Measurements from ENCODE around the gene SART1.

SART1 gene

DNA sequence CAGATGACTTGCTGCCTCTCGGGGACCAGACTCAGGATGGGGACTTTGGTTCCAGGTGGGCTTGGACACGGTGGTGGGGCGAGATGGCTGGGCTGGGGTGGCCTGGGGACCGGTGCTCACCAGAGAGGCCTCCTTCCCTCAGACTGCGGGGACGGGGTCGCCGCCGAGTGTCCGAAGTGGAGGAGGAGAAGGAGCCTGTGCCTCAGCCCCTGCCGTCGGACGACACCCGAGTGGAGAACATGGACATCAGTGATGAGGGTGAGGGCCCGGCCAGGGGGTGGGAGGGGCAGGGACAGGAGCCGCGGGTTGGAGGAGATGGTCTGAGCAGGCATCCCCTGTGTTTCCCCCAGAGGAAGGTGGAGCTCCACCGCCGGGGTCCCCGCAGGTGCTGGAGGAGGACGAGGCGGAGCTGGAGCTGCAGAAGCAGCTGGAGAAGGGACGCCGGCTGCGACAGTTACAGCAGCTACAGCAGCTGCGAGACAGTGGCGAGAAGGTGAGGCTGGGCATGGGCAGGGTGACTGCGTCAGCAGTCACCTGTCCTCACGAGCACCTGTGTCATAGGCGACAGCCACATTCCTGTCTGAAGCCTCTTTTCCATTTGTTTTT lies 5.9 kb downstream of the SART1 start:
- no peak for DNase-seq (ENCODE audit: low read depth)

GRCh38 chr11:65968600-65969482 lies 7.3 kb downstream of the SART1 start:
- DNase-seq (ENCODE audit: low read depth): no peak

DNA sequence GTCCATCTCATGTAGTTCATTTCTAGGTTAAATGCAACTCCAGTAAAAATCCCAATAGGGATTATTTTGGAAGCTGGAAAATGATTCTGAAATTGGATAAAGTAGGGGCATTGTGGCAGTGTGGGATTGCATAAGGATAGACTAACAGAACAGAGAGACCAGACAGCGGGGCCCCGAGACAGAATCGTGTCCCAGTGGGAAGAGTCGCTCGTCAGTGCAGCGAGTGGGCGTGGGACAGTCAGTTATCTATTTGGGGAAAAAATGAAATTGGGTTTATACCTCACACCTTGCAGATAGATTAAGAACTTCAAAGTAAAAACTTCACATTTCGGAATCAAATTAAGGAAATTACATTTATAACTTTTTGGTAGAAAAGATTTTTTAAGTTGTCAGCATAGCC lies 10.6 kb downstream of the SART1 start:
- no peak for DNase-seq (ENCODE audit: low read depth)

- DNase-seq (ENCODE audit: low read depth): no peak
Observed at GRCh38 chr11:65973439-65974110, 12.0 kb downstream of the SART1 start.

- DNase-seq (ENCODE audit: low read depth): no peak
Observed at GRCh38 chr11:65975771-65976170, 14.2 kb downstream of the SART1 start.

DNA sequence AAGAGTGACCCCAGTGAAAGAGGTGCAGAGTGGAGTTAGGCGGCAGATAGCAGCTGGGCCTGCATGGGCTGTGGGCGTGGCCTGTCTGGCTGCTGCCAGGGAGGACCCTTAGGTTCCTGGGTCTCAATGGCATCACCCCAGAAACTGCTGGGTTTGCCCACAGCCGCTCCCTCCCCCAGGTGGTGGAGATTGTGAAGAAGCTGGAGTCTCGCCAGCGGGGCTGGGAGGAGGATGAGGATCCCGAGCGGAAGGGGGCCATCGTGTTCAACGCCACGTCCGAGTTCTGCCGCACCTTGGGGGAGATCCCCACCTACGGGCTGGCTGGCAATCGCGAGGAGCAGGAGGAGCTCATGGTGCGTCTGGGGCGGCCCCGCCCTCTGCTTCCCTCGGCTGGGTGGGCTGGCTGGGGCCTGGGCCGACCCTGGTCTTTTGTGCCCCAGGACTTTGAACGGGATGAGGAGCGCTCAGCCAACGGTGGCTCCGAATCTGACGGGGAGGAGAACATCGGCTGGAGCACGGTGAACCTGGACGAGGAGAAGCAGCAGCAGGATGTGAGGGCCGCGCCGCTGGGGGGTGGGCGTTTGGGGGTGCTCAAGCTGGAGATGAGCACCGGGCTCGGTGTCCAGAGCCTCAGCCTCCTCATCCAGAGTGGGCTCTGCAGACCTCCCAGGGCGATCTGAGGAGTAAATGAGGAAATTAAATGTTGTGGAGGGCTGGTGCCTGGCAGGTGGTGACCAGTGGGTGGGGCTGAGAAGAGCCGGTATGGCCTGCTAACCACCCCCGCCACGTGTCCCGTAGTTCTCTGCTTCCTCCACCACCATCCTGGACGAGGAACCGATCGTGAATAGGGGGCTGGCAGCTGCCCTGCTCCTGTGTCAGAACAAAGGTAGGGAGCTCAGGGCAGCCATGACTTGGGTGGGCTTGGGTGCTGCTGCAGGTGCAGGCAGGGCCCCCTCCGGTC lies 15.0 kb downstream of the SART1 start:
- DNase-seq (ENCODE audit: low read depth): no peak

DNA sequence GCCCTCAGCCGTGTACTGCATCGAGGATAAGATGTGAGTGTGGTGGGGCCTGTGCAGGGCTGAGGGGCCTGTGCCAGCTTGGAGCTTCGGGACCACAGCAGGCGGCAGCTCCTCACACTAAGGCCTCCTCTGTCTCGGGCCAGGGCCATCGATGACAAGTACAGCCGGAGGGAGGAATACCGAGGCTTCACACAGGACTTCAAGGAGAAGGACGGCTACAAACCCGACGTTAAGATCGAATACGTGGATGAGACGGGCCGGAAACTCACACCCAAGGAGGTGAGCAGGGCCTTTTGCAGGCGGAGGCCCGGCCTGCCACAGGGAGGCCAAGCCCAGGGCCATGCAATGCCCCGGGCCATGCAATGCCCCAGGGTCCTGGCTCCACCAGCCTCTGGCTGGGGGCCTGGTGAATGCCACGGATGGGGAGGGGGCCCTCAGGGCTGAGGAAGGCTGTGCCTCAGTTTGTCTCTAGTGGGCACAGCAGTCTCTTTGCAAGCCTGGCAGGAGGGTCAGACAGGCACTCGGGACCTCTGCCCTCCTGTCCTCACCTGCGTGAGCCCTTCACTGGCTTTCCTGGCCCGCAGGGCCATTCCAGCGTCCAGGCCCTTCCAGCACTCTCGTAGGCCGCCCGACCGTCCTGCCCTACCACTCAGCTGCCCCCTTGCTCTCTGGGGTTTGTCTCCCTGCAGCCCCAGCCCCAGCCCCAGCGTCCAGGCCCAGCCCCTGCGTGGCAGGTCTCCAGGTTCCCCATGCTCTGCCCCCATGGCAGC lies 16.3 kb downstream of the SART1 start:
- DNase-seq (ENCODE audit: low read depth): no peak

DNA sequence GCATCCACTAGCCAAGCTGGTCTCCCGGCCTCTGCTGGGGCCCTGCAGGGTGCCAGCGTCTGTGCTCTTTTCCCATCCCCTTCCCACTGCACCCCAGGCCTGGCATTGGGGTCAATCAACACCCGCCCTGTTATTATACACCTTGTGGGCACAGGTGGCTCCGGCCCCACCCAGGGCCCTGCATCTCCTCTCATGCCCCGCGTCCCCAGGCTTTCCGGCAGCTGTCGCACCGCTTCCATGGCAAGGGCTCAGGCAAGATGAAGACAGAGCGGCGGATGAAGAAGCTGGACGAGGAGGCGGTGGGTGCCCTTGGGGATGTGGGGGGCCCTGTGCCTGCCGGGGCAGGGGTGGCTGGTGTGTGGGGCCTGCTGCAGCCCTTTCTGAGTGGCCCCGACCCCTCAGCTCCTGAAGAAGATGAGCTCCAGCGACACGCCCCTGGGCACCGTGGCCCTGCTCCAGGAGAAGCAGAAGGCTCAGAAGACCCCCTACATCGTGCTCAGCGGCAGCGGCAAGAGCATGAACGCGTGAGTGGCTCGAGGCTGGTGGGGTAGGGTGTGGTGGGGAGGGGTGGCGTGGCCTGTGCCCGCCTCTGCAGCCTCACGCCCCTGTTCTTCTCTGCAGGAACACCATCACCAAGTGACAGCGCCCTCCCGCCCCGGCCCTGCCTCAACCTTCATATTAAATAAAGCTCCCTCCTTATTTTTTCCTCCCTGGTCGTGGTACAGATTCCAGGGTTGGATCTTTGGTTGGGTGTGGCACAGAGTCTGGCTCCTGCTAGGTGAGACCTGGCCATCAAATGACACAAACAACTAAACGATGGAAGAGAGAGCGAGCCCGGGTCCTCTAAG lies 17.1 kb downstream of the SART1 start:
- DNase-seq (ENCODE audit: low read depth): no peak

- DNase-seq (ENCODE audit: low read depth): no peak
Observed at GRCh38 chr11:65979261-65979759, 17.8 kb downstream of the SART1 start.

DNA sequence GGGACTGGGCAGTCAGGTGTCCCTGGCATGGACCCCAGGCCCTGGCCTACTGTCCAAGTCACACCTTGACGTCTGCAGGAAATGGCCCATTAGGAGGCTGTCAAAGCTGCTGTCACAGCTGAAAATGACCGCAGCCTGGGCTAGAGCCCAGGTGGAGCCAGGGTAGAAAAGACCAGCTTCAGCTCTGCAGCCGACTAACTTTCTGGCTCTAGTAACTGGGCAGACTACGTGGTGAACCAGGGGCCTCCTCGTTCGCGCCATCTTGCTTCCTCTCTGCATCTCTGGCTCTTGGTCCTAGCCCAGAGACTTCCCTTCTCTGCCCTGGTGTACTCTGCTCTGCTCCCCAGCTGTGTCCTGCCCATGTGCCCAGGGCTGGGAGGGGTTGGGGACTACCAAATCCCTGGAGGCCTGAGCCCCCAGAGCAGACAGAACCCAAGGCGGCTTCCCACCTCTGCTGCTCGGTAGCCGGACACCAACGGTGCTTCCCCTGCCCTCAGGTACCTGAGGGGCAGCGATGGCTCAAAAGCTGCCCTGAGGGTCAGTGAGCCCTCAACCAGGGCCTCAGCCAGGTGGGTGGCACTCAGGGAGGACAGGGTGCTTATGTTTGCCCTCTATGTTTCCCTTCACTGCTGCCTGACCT lies 19.7 kb downstream of the SART1 start:
- DNase-seq (ENCODE audit: low read depth): no peak

DNA sequence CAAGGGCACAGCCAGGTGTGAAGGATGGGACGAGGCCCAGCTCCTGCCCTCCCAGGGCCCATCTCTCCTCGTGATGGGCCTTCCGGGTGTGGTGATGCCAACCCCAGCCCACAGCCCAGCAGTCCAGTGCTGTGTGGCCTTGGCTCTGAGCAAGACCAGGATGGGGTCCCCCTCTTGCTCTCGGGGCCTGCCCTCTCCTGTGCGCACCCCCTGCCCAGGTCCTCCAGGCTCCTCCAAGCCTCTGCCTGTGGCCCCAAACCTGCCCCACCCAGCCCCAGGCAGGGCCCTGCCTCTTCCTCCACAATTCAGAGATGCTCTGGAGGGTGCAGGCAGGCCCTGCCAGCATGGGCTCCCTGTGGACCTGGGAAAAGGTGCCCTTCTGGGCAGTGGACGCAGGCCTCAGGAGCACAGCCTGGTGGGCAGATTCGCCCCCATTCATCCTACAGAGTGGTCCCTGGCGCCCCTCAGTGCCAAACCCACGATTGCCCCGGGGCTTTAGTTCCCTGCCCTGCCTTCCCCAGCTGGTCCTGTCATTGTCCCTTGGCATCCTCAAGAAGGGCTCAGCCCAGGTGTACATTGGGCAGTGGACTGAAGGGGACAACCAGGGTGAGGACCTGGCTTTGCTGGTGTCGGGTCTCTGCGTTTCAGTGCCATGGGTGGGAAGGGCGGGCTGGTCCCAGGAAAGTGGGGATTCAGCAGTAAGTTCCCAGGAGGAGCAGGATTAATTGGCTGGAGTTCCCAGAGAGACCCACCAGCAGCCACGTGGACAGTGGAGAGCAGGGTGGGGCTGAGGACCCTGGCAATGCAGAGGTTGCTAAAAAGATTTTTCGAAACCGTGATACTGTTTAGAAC lies 20.7 kb downstream of the SART1 start:
- DNase-seq (ENCODE audit: low read depth): no peak

DNA sequence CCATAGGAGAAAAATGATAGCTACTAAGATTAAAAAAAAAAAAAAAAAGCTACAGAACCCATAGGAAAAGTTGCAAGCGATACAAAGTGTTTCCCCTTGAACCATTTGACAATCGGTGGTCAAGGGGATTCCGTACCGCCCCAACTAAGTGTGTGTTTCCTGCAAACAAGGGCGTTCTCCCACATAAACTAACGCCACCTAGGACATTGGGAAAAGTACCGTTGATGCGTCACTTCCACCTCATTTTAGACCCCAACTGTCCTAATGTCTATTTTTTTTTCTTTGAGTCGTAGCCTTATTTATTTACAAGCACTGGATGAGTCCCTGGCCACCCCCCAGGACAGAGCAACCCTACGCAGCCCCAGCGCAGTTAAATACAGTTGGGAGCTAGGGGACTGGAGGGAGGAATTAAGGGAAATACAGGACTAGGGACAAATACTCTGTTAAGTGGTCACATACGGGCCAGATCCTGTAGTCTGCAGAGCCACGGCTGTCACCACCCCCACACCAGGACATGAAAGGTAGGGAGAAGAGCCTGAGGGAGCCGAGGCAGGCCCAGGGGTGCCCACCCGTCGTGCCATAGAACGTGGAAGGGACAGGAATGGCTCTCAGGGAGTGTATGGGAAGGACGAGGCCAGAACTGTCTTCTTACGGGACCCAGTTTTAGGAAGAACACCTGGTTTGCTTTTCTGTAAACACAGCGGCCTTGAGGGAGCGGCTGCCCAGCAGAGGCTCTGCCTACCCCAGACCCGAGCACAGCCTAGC lies 21.5 kb downstream of the SART1 start:
- DNase-seq (ENCODE audit: low read depth): no peak

- no peak for DNase-seq (ENCODE audit: low read depth)
Observed at GRCh38 chr11:65983589-65983987, 22.1 kb downstream of the SART1 start.

- DNase-seq (ENCODE audit: low read depth): no peak
Observed at GRCh38 chr11:65987336-65987735, 25.8 kb downstream of the SART1 start.

GRCh38 chr11:65988791-65989592 lies 27.5 kb downstream of the SART1 start:
- peak; percentile 77 for DNase-seq (ENCODE audit: low read depth)

- DNase-seq (ENCODE audit: low read depth): no peak
Observed at GRCh38 chr11:65992056-65992455, 30.5 kb downstream of the SART1 start.

DNA sequence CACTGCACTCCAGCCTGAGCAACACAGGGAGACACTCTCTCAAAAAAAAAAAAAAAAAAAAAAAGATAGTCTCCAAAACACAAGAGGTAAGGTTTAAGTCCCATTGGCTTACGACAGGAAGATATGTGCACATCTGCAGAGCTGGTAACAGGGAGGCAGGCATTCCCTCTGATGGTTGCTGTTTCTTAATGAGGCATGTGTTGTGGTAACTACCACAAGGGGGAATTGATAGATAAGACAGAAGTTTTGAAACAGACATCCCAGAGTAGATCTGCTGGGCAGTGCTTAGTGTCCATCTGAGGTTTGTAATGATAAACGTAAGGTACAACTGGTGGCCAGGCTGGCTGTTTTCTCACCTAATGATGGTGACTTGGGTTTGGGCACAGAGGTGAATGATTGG lies 35.8 kb downstream of the SART1 start:
- DNase-seq (ENCODE audit: low read depth): no peak

Data from activated T-helper 9 cell treated with anti-CD3 and anti-CD28 coated beads, Interleukin-2, amount 50 U/mL, for 16 hours (primary cell).